Measurements from ENCODE around the gene AQP10.
"Not testable (repeated sequence)": the region's sequence is repeated elsewhere in the genome, so short reads cannot be mapped to it uniquely, and the experiment has no call there.

The AQP10 gene, protein sequence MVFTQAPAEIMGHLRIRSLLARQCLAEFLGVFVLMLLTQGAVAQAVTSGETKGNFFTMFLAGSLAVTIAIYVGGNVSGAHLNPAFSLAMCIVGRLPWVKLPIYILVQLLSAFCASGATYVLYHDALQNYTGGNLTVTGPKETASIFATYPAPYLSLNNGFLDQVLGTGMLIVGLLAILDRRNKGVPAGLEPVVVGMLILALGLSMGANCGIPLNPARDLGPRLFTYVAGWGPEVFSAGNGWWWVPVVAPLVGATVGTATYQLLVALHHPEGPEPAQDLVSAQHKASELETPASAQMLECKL

DNA sequence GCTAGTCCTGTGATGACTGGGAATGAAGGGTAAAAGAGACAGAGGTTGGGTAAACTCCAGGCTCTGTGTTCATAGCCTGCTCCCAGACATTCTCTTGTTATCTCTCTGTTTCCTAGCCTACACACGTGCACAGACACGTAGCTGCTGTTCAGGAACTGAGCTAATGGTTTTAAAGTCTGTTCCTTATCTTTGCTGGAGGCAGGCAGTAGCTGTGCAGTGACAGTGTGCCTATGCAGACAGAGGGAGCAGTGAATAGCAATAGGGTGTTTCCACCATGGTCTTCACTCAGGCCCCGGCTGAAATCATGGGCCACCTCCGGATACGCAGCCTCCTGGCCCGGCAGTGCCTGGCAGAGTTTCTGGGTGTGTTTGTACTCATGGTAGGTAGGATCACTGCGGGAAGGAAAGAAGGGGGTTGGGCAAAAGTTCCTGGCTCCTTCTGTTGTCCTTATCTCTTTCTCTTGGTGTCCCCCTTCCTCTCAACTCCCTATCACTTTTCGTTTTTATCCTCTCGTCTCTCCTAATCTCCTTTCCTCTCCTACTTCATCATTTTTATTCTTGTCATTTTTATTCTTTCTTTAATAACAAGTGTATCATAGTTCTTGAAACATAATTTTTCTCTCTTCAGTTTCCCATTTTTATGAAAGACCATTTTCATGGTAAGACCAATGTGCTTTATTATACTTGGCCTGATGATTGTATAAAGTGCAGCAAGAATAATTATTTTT is at the start of gene AQP10:
Gene AQP10, plus strand, starts transcription at position 212 of the 727 bp plus-strand sequence. Its CDS starts 63 bp downstream, at position 275.
- no peak within 1 kb of the TSS for H3K27ac ChIP-seq
- no peaks in the 10 kb centered on the region for H4K20me1 ChIP-seq (ENCODE audit: insufficient read depth)
- TF ChIP-seq, protein P1, sequence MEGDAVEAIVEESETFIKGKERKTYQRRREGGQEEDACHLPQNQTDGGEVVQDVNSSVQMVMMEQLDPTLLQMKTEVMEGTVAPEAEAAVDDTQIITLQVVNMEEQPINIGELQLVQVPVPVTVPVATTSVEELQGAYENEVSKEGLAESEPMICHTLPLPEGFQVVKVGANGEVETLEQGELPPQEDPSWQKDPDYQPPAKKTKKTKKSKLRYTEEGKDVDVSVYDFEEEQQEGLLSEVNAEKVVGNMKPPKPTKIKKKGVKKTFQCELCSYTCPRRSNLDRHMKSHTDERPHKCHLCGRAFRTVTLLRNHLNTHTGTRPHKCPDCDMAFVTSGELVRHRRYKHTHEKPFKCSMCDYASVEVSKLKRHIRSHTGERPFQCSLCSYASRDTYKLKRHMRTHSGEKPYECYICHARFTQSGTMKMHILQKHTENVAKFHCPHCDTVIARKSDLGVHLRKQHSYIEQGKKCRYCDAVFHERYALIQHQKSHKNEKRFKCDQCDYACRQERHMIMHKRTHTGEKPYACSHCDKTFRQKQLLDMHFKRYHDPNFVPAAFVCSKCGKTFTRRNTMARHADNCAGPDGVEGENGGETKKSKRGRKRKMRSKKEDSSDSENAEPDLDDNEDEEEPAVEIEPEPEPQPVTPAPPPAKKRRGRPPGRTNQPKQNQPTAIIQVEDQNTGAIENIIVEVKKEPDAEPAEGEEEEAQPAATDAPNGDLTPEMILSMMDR (conservative IDR thresholded peaks at IDR 0.05; ENCODE audit: low read depth, low read length): no peak
- peaks cover 6% of the 10 kb centered on the region for H3K4me1 ChIP-seq (ENCODE audit: low read depth, poor library complexity, severe bottlenecking)
- H3K27me3 ChIP-seq (ENCODE audit: insufficient read depth, low read depth): peaks cover 19% of the 10 kb centered on the region
- H3K9ac ChIP-seq: no peak within 1 kb of the TSS
- H3K79me2 ChIP-seq (ENCODE audit: insufficient read depth, low read depth): peaks cover 4% of the 10 kb centered on the region; the same call in 1 of the 2 replicates
- H3K36me3 ChIP-seq (ENCODE audit: insufficient read depth): no peaks in the 10 kb centered on the region
- H3K4me3 ChIP-seq (IDR thresholded peaks at IDR 0.05; ENCODE audit: insufficient read depth, low read depth, low read length): no peak within 1 kb of the TSS
- no peak within 1 kb of the TSS for H3K4me2 ChIP-seq
- H2AFZ ChIP-seq (ENCODE audit: low read depth): no peak within 1 kb of the TSS

DNA sequence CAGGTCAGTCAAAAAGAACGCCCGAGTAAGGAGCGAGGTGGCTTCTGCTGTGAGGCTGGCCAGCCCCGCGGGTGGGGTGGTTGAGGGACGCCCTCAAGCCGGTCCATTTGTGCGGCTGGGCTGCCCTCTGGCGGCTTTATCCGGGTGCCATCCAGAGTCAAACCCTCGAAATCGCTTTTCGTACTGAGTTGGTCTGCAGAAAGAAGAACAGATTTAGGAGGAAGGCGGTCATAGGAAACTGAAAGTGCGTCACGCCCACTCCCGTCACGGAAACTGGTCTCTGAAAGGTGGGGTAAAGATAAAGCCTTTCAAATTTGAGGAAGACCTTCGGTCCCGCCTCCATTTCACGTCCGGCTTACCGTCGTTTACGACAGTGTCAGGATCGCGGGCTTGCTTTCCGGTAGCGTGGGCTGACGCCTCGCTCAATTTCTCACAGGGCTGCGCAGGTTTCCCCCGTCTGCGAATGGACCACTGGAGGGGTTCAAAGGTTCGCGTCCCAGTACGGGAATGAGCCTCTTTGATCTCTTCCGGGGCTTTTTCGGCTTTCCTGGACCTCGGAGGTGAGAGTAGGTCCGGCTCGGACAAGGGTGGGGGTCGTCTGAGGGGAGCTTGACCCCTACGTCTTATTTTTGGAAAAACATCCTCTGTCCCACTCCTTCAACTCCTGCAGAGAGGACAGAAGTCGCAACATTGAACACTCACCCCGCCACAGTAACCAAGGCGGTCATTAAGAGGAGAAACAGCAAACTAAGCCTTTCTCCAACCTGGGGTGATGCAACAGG is 48.5 kb upstream of the AQP10 start, which contains the start of gene HAX1:
Gene HAX1, plus strand, starts transcription at position 413 of the 782 bp plus-strand sequence. Its CDS starts 95 bp downstream, at position 508.
- H3K4me3 ChIP-seq (IDR thresholded peaks at IDR 0.05; ENCODE audit: insufficient read depth, low read depth, low read length): peak within 1 kb of the TSS; percentile 99
- H3K27ac ChIP-seq: peak within 1 kb of the TSS; percentile 63
- H3K4me2 ChIP-seq: peak within 1 kb of the TSS; percentile 87
- peak within 1 kb of the TSS; percentile 77 for H2AFZ ChIP-seq (ENCODE audit: low read depth)
- TF ChIP-seq, protein P1 (conservative IDR thresholded peaks at IDR 0.05; ENCODE audit: low read depth, low read length): peak; percentile 99
- H3K79me2 ChIP-seq (ENCODE audit: insufficient read depth, low read depth): peaks cover 18% of the 10 kb centered on the region
- no peaks in the 10 kb centered on the region for H3K27me3 ChIP-seq (ENCODE audit: insufficient read depth, low read depth)
- peak within 1 kb of the TSS; percentile 83 for H3K9ac ChIP-seq
- peaks cover 17% of the 10 kb centered on the region; the same call in 1 of the 2 replicates for H3K36me3 ChIP-seq (ENCODE audit: insufficient read depth)
- H3K4me1 ChIP-seq (ENCODE audit: low read depth, poor library complexity, severe bottlenecking): peaks cover 41% of the 10 kb centered on the region
- H4K20me1 ChIP-seq (ENCODE audit: insufficient read depth): no peaks in the 10 kb centered on the region

DNA sequence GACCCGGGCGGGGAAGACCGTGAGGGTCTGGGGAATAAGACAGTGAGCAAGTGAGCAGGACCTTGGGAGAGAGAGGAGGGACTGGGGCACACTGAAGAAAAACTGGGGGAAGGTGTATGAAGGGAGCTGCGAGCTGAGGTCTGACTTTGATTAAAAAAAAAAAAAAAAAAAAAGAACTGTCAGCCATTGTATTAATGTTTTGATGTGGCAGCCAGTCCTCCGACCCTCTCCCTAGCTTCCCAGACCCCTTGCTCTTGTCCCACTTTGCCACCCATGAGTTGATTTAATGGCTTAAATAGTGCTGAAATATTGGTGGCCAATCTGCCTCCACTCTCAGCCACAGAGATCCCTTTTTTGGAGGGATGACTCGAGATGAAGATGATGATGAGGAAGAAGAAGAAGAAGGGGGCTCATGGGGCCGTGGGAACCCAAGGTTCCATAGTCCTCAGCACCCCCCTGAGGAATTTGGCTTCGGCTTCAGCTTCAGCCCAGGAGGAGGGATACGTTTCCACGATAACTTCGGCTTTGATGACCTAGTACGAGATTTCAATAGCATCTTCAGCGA is 47.8 kb upstream of the AQP10 start:
- Histone ChIP-seq H2AFZ (ENCODE audit: low read depth) (peak overlapping the region; percentile 77), H3K36me3 (ENCODE audit: insufficient read depth) (peaks cover 17% of the 10 kb centered on the region; the same call in 1 of the 2 replicates)
- TF ChIP-seq, protein P1 (conservative IDR thresholded peaks at IDR 0.05; ENCODE audit: low read depth, low read length): no peak

DNA sequence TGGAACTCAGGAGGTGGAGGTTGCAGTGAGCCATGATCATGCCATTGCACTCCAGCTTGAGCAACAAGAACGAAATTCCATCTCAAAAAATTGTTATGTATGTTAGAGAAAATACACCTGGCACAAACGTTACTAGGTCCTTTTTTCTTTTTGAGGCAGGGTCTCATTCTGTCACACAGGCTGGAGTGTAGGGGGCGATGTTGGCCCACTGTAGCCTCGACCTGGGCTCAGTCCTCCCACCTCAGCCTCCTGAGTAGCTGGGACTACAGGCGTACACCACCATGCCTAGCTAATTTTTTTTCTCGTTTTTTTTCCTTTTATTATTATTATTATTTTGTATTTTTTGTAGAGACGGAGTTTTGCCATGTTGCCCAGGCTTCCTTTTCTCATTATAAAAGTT is 44.1 kb upstream of the AQP10 start:
- Histone ChIP-seq H3K9ac (no peak overlapping the region), H3K4me2 (no peak overlapping the region), H3K4me3 (IDR thresholded peaks at IDR 0.05; ENCODE audit: insufficient read depth, low read depth, low read length) (no peak overlapping the region), H2AFZ (ENCODE audit: low read depth) (no peak overlapping the region), H3K27ac (no peak overlapping the region), H3K4me1 (ENCODE audit: low read depth, poor library complexity, severe bottlenecking) (peaks cover 17% of the 10 kb centered on the region), H4K20me1 (ENCODE audit: insufficient read depth) (no peaks in the 10 kb centered on the region), H3K36me3 (ENCODE audit: insufficient read depth) (peaks cover 17% of the 10 kb centered on the region; the same call in 1 of the 2 replicates), H3K79me2 (ENCODE audit: insufficient read depth, low read depth) (peaks cover 18% of the 10 kb centered on the region), H3K27me3 (ENCODE audit: insufficient read depth, low read depth) (no peaks in the 10 kb centered on the region)
- TF ChIP-seq, protein P1 (conservative IDR thresholded peaks at IDR 0.05; ENCODE audit: low read depth, low read length): peak; percentile 65

More for the DNA sequence above, 47.8 kb upstream of the AQP10 start:
- H4K20me1 ChIP-seq (ENCODE audit: insufficient read depth): no peaks in the 10 kb centered on the region
- peak overlapping the region; percentile 99 for H3K4me3 ChIP-seq (IDR thresholded peaks at IDR 0.05; ENCODE audit: insufficient read depth, low read depth, low read length)
- peak overlapping the region; percentile 63 for H3K27ac ChIP-seq
- H3K4me2 ChIP-seq: peak overlapping the region; percentile 87
- H3K79me2 ChIP-seq (ENCODE audit: insufficient read depth, low read depth): peaks cover 18% of the 10 kb centered on the region
- H3K4me1 ChIP-seq (ENCODE audit: low read depth, poor library complexity, severe bottlenecking): peaks cover 41% of the 10 kb centered on the region
- H3K27me3 ChIP-seq (ENCODE audit: insufficient read depth, low read depth): no peaks in the 10 kb centered on the region
- H3K9ac ChIP-seq: peak overlapping the region; percentile 83

DNA sequence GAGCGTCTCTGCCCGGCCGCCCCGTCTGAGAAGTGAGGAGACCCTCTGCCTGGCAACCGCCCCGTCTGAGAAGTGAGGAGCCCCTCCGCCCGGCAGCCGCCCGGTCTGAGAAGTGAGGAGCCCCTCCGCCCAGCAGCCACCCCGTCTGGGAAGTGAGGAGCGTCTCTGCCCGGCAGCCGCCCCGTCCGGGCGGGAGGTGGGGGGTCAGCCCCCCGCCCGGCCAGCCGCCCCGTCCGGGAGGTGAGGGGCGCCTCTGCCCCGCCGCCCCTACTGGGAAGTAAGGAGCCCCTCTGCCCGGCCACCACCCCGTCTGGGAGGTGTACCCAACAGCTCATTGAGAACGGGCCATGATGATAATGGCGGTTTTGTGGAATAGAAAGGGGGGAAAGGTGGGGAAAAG is 33.3 kb upstream of the AQP10 start:
- H3K27me3 ChIP-seq (ENCODE audit: insufficient read depth, low read depth); H4K20me1 ChIP-seq (ENCODE audit: insufficient read depth); H3K9ac ChIP-seq; H3K27ac ChIP-seq; H3K79me2 ChIP-seq (ENCODE audit: insufficient read depth, low read depth); H3K4me2 ChIP-seq; H2AFZ ChIP-seq (ENCODE audit: low read depth); H3K4me3 ChIP-seq (IDR thresholded peaks at IDR 0.05; ENCODE audit: insufficient read depth, low read depth, low read length); H3K36me3 ChIP-seq (ENCODE audit: insufficient read depth); H3K4me1 ChIP-seq (ENCODE audit: low read depth, poor library complexity, severe bottlenecking): not testable (repeated sequence)
